Neural cell (in vitro differentiated cells): ENCODE measurements around the gene DNAJB2.

ENCODE experiments used
- CTCF ChIP-seq: fragments of 450-650 bp; IDR thresholded peaks from 2 replicates; pipeline ENCODE4 v1.5.1; 2014; ENCODE audit warnings: antibody characterized with exemption, mild to moderate bottlenecking, moderate library complexity; ENCODE audit not compliant: poor library complexity, severe bottlenecking
- EP300 ChIP-seq: fragments of 450-650 bp; conservative IDR thresholded peaks from 2 replicates; pipeline ENCODE4 v1.6.1; 2014; ENCODE audit warnings: antibody characterized with exemption, mild to moderate bottlenecking, moderate library complexity; ENCODE audit not compliant: poor library complexity, severe bottlenecking
- POLR2AphosphoS5 ChIP-seq: IDR thresholded peaks from 2 replicates; pipeline ENCODE4 v1.6.1; 2012
- TAF1 ChIP-seq: IDR thresholded peaks from 2 replicates; pipeline ENCODE4 v1.6.1; 2012; ENCODE audit warnings: low read depth

GRCh38 chr2:219269362-219270054, 9.7 kb upstream of the DNAJB2 start:
- no peak for TF ChIP-seq CTCF
- no peak for TF ChIP-seq POLR2AphosphoS5
- TF ChIP-seq EP300 = no peak
- no peak for TF ChIP-seq TAF1
